T1000 (cell line): ENCODE data around the gene SLC3A2.

Experiments
- DNase-seq: peaks from one replicate; lab custom pipeline; 2025; ENCODE audit warnings: mixed read lengths; lab: John Stamatoyannopoulos, UW

Gene SLC3A2

GRCh38 chr11:62880231-62880802 is 379 bp upstream of the SLC3A2 start:
- DNase-seq: peak; percentile 30

- peak; percentile 93 for DNase-seq
These were observed 1.1 kb downstream of the SLC3A2 start for GRCh38 chr11:62881579-62882430.

GRCh38 chr11:62882431-62882749 is 1.7 kb downstream of the SLC3A2 start:
- no peak for DNase-seq

- DNase-seq: no peak
These were observed 2.2 kb downstream of the SLC3A2 start for GRCh38 chr11:62882788-62883501.

- DNase-seq: no peak
These were observed 3.0 kb downstream of the SLC3A2 start for GRCh38 chr11:62883673-62884072.

GRCh38 chr11:62885137-62885750 is 4.5 kb downstream of the SLC3A2 start:
- DNase-seq: no peak

- no peak for DNase-seq
These were observed 7.7 kb downstream of the SLC3A2 start for GRCh38 chr11:62888406-62888805.

GRCh38 chr11:62889126-62889483 is 8.4 kb downstream of the SLC3A2 start:
- no peak for DNase-seq

- DNase-seq: no peak
These were observed 9.1 kb downstream of the SLC3A2 start for GRCh38 chr11:62889484-62890437.

- no peak for DNase-seq
These were observed 11.6 kb downstream of the SLC3A2 start for GRCh38 chr11:62892077-62892922.

- no peak for DNase-seq
These were observed 14.8 kb downstream of the SLC3A2 start for GRCh38 chr11:62895501-62895900.

- no peak for DNase-seq
These were observed 15.4 kb downstream of the SLC3A2 start for GRCh38 chr11:62896049-62896448.

- DNase-seq: no peak
These were observed 16.6 kb downstream of the SLC3A2 start for GRCh38 chr11:62897311-62897710.

- DNase-seq: no peak
These were observed 17.3 kb downstream of the SLC3A2 start for GRCh38 chr11:62898027-62898426.

- DNase-seq: no peak
These were observed 22.2 kb downstream of the SLC3A2 start for GRCh38 chr11:62902932-62903331.

- no peak for DNase-seq
These were observed 24.6 kb downstream of the SLC3A2 start for GRCh38 chr11:62905296-62905695.

GRCh38 chr11:62905927-62906531 is 25.3 kb downstream of the SLC3A2 start:
- DNase-seq: peak; percentile 70

GRCh38 chr11:62908468-62909072 is 27.9 kb downstream of the SLC3A2 start:
- no peak for DNase-seq

- no peak for DNase-seq
These were observed 28.6 kb downstream of the SLC3A2 start for GRCh38 chr11:62909107-62909894.
